GM21825 (cell line): ENCODE data around the gene ALOXE3.
"Not testable (repeated sequence)": the region's sequence is repeated elsewhere in the genome, so short reads cannot be mapped to it uniquely, and the experiment has no call there.

Experiments
- ATAC-seq: cut with Tn5 transposase; IDR thresholded peaks from one replicate; pipeline ENCODE4 v1.9.1; 2021; ENCODE audit warnings: mild to moderate bottlenecking, moderate library complexity; ENCODE audit not compliant: unreplicated experiment

Gene ALOXE3

DNA sequence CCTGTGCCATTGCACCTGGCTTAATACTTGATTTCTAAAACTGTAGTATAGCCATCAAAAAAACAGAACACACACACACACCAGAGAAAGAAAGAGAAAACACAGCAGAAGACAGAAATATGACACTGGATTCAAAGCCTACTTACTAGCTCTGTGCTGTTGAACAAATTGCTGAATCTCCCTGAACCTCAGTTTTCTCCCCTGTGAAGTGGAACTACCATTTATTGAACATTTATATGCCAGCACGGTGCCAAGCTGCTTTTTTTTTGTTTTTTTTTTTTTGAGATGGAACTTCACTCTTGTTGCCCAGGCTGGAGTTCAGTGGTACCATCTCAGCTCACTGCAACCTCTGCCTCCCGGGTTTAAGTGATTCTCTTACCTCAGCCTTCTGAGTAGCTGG is 17.6 kb downstream of the ALOXE3 start:
- ATAC-seq: no peak

DNA sequence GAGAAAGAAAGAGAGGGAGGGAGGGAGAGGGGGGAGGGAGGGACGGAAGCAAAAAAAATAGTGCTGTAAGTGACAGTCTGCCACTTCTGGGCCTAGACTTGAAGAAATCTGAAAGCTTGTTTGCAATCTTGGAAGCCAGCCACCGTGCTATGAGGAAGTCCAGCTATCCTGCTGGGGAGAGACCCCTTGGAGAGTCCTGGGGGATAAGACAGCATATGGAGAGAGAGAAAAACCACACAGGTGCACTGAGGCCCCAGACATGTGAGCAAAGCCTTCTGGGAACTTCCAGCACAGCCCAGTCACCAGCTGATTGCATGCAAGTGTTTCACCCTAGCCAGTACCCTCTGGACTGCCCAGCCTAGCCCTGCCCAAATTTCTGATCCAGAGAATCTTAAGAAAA is 18.2 kb downstream of the ALOXE3 start:
- ATAC-seq: no peak

DNA sequence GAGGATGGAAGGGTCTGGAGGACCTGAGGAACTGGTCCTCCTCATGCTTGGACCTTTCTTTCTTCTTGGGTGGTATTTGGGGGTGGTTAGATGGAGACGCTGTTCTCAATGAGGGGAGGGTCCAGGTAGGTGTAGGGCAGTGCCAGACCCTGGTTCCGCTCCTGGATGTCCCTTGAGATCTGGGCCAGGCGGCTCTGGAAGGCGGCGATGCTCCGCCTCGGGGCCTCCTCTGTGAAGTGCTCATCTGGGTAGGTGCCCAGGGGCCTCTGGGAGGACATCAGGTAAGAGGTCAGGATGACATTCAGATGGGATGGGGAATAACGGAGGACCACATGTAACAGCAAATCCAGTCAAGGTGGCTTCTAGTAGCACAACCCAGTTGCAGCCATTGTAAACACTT is 21.8 kb downstream of the ALOXE3 start:
- ATAC-seq: no peak

DNA sequence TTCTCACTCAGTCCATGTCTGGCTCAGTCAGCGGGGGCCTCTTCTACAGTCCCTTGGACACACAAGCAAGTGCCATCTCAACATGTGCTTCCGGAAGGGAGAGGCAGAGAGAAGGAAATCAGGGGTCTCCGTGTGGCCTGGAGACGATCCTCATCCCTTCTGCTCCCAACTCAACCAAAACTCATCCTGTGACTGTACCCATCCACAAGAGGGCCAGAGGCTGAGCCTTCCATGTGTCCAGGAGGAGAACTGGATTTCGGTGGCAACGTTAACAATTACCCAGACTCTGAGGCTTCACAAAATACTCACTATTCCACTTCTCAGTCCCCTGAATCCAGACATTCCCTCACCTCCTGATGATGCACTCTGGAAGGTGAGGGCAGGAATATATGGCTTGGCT is 23.0 kb downstream of the ALOXE3 start:
- no peak for ATAC-seq

DNA sequence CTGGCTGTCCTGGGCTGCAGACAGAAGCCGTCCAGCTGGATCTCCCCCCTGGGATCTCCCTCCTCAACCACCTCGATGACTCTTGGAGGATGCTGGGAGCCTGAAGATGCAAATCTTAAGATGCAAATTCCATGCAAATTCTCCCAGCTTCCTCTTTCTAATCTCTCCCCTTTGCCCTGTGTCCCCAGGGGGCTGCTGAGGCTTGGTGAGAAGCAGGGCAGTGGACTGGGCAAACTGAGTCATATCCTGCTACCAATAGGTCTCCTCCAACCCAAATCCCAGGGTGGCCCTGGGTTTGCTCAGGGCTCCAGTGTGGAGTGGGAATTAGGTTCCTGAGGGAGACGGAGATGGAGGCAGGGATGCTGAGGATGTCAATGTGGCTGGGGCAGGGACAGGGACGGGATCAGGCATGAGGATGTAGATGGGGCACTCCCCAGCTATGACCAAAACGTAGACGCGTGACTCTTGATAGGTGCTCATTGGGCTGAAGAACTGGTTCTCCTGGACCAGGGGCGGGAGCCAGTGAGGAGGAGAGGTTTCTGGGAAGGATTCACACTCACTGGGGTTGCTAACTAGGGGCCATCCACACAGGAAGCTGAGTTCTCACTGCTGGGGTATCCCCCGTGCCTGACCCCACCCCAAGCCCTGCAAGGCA is 27.2 kb downstream of the ALOXE3 start:
- ATAC-seq: peak; percentile 60

DNA sequence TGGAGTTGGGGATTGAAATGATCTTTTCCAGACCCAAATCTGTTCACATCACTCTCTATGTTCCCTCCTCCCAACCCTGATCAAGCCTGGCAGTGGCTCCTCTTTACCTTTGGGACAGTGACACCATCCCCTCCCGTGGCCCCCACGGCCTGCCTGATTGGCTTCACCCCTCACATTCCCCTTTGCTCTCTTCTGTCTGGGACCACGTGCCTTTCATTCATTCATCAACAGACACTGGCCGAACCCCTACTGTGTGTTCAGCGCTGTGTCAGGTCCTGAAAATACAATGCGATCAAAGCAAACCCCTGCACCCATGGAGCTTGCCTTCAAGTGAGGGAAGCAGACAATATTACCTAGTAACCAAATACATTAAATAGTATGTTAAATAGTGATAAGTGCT is 28.6 kb downstream of the ALOXE3 start:
- ATAC-seq: no peak

DNA sequence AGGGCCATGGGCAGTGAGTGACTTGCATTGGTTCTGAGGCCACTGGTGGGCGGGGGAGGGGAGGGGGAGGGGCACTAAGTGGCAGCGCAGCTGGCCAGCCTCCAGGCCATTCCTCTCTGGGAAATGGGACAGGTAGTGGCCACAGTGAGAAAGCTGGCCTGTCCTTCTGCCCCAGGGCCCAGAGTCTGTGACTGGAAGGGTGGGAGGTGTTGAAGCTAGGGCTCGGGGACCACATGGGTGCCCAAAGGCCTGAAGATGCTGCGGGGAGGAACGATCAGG is 30.4 kb downstream of the ALOXE3 start:
- ATAC-seq: no peak

DNA sequence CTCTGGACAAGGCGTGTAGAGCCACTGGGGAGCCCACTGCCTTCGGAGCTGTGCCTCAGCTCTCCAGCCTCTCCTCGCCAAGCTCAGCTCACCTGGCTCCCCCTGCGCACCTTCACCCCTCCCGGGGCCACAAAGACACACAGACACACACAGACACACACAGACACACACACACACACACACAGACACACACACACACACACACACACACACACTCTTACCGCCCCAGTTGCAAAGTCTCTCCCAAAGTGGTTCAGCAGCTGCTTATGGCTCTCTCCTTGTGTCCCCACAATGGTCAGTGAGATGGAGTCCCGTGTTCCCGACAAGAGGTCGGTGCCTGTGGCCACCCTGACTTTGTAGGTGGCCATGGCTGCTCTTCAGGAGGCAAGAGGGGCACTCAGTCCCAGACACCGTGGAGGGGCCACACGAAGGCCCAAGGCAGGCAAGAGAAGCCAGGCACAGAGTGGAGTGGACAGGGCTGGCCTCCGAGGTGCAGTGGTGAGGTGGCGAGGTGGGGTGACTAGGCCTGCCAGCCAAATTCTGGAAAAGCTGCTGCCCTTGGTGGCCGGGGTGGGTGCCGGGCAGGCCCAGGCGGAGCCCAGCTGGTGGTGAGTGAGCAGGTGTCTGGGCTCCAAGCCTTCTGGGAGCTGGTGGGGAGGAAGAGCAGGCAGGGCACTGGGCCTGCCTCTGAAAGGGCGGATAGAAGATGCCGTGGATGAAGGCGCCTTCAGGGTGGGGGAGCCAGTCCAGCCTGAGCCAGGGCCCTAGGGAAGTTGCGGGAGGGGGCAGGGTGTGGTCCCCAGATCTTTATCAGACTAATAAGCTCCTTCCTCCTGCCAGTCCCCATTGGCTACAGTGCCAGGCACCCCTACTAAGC is 31.0 kb downstream of the ALOXE3 start, which contains the start of gene ALOX12B:
ALOX12B (minus strand) TSS at position 642 of the 877 bp plus-strand sequence; CDS start at position 368, 274 bp downstream.
- ATAC-seq: no peak

DNA sequence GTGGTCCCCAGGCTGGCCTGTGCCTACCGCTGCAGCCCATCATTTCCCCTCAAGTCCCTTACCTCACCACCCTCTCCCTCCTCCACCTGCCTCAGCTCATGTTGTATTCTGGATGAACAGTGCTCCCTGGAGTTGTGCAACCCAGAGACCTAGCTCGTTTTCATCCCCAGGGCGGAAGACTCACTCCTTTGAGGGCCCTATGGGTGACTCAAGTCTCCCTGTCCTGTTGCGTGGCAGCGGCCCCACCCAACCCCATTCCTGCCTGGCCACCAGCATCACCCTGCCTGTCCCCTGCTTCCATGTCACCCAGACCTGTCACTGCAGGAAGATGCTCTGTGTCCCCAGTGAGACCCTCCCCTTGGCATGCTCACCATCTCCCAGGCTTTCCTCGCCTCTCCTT is 34.1 kb downstream of the ALOXE3 start:
- ATAC-seq: no peak

DNA sequence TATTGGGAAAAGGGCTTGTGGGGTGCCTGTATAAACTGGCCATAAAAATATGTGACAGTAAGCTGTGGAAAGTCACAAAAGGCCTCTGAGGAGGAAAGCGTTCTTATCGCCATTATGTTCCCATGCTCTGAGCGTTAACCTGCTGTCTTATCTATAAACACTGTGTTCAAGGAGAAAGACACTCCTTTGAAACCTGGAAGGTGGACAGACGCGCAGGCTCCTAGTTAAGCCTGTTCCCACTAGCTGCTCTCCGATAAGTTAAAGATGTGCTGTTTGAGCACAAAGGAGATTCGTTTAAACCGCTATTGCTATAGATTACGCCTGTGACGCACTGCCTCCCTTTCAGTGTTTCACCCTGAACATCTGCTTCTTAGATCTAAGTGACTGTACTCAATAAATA is 36.0 kb downstream of the ALOXE3 start:
- no peak for ATAC-seq

DNA sequence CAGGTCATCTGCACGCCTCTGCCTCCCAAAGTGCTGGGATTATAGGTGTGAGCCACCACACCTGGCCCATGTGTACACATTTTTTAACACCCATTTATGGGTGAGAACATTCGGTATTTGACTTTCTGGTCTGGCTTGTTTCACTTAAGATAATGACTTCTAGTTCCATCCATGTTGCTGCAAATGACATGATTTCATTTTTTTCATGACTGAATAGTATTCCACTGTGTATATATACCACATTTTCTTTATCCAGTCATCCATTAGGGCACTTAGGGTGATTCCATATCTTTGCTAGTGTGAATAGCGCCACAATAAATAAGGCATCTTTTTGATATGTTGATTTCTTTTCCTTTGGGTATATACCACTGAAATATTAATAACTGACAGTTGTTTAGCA is 36.4 kb downstream of the ALOXE3 start:
- ATAC-seq: no peak

DNA sequence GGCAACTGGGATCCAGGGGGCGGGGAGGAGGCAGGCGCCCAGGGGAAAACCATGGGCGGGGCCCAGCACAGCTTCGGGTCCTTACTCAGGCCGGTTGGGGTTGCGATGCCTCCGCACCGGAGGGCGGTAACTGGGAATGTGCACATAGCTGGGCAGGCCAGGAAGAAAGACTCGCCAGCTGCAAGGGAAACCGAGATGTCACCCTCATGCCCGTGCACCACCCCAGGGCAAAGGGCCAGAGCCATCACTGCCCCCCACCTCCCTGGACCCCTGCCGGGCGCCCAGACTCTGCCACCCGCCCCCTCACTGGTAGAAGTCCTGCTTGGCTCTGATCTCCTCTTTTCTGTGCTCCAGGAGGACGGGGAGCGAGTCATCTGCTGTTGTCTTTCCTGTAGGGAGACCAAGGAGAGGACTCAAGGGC is 37.5 kb downstream of the ALOXE3 start:
- ATAC-seq: no peak

DNA sequence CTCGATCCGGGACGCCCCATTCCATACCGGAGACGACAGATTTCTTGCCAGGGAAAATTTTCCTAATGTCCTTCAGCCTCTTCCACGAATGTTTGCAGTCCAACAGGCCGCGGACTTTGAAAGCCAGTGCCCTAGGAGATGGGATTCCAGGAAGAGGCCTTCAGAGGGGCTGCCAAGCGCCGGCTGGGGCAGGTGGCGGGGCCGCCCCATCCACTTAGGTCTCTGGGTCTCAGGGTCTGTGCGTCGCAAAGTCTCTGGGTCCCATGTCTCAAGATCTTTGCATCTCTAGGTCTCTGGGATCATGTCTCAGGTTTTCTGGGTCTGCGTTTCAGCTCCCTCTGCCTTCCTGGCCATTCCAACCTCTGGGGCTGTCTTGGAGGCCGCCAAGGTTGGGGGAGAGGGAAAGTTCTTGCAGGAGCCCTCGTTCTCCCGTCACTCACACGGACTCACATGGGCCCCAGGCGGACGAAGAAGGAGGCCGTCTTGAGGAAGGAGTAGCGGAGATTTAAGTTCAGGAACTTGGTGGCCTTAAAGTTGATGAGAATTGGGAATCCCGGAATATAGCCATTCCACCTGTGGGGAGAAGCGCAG is 38.0 kb downstream of the ALOXE3 start:
- ATAC-seq: no peak

DNA sequence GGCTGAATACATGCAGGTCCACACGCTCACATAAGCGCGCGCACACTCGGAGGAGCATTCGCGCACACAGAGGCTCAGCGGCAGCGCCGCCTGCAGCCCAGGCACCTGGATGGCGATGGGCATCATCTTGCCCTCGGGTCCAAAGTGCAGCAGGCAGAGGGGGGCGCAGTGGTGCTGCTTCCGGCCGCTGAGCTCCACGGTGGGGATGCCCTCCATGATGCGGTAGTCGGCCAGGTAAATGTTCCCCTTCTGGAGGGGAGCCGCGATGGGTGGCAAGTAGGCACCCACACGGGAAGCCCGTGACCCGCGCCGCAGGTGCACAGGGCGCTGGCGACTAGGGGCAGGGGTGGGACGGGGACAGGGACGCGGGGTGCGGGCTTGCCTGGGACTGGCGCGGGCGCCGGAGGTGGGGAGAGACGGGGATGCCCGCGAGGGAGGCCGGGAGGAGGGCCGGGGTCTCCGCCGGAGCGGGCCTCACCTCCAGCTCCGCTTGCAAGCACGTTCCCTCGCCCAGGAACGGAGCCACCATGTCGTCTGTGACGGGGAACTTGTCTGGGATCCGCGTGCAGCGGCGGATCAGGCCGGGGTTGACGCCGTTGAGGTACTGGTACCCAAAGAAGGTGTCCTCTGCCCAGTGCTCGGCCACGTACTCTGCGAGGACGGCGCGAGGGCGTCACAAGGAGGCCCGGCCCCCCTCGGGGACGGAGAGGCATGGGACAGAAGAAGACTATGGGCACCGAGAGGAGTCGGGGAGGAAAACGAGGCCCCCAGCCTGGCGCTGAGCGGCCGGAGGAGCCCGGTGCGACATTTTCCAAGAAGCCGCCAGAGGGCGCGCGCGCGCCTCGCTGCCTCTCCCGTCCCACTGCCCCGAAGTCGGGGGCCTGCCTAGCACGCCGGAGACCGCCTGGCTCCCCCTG is 38.8 kb downstream of the ALOXE3 start:
- ATAC-seq: peak; percentile 65

DNA sequence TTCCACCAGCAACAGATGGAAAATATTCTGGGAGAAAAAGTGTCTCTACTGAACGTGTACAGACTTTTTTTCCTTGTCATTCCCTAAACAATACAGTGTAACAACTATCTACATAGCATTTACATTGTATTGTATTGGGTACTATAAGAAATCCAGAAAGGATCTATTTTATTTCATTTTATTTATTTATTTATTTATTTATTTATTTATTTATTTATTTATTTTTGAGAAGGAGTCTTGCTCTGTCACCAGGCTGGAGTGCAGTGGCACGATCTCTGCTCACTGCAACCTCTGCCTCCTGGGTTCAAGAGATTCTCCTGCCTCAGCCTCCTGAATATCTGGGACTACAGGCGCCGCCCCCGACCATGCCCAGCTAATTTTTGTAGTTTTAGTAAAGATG is 40.4 kb downstream of the ALOXE3 start:
- not testable (repeated sequence) for ATAC-seq

DNA sequence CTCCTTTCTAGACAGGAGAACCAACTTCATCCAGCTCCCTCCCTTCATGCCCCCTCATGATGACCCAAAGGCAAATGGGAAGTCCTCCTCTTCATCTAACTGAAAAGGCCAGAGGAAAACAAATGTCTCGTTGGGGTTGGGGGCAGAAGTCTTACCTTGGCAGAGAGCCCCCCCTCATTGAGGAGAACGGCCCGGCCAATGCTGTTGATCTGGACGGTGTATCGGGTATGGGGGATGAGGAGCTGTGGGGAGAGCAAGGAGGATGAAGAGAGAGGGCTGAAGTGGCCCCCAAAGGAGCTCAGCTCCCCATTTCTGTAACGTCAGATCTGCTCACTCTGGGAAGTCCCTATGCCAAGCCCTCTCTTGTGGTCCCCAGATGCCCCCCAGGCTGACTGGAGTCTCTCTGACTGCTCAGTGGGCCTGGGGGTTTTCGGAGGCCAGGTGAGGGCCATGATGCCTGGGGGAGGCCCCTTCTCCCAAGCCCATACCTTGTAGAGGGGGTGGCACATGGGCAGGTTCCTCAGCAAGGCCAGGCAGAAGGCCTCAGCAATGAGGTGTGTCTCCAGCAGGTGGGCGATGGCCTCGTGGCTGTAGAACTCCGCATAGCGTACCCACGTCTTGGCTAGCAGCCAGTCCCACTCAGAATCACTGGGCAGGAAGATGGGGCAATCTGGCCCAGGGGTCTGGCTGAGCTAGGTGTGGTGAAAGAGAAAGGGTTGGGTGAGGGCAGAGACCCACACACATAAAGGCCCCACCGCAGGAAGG is 41.6 kb downstream of the ALOXE3 start:
- no peak for ATAC-seq

DNA sequence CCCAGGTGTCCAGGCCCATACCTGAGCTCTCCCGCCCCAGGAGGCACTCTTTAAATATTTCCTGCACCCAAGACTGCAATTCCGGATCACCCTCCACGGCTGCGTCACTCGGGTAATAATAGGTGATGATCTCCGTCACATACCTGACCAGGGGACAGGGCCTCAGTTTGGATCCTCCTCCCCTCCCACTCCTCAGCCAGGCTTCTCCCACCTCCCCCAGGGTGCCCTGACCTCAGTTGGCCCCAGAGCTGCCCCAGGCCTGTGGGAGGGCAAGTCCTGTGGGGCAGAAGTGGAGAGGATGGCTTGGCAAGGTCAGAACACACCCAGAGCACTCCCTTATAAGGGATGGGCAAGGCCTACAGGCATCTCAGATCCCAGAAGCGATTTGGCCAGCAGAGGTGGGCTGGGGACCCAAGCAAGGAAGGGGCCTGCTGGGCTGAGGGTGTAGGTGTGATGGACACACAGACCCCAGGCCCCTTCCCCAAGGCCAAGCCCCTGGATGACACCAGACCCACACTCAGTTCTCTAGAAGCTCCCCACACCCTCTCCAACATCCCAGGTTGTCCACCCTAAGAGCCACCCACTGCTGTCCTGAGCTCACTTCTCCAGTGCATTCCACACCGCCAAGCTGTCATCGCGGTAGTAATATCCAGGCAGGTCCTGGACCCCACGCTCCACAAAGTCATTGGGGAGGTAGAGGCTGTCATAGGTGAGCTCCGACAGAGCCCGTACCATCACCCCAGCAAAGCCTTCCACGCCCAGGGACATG is 42.6 kb downstream of the ALOXE3 start:
- no peak for ATAC-seq

DNA sequence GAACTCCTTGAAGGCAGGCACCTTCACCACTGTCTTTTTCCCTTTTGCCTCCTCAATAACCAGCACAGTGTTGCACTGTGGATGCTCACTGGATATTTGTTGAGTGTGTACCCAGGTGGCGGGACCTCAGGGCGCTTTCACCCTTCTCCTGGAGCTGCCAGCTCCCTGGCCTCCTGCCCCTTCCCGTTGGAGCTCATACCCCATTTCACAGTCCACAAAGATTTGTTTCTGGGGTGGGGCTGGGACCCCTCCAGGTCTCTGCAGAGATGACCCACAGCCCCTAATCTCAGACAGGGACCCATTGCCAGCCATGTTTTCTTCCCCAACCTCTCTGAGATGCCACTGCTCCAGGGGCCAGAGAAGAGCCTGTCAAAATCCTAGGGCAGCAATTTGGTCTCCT is 43.2 kb downstream of the ALOXE3 start:
- no peak for ATAC-seq

DNA sequence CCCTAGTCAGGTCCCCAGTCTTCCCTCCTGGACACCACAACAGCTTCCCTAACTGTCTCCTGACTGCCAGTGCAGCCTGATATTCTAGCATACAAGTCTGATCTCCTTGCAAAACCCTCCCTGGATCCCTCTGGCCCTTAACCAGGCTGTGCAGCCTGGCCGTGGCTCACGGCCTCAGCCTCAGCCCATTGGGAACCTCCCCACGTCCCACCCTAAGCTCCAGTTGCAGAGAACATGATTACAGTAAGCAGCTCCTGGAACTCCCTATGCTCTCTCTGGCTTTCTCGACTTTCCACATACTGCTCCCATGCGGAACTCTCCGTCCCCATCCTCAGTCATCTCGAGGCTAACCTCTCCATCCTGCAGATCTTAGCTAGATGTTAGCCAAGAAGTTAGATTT is 43.8 kb downstream of the ALOXE3 start:
- no peak for ATAC-seq
